GM18858 (cell line): ENCODE data around the gene SRPK1.

Source experiments
- ATAC-seq: cut with Tn5 transposase; IDR thresholded peaks from one replicate; pipeline ENCODE4 v1.9.1; 2021; ENCODE audit not compliant: unreplicated experiment

Gene SRPK1

DNA sequence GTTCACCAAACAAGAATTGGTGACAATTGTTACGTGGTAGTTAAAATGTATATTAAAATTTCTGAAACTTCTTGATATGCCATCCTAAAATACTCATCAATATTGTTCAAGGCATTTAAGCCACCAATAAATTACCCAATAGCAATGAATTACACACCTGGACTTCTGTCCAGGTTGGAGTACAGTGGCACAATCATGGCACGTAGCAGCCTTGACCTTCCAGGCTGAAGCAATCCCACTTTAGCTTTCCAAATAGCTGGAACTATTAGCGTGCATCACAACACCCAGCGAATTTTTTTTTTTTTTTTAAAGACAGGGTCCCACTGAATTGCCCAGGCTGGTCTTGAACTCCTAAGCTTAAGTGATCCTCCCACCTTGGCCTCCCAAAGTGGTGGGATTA lies 17.2 kb downstream of the SRPK1 start:
- no peak for ATAC-seq

DNA sequence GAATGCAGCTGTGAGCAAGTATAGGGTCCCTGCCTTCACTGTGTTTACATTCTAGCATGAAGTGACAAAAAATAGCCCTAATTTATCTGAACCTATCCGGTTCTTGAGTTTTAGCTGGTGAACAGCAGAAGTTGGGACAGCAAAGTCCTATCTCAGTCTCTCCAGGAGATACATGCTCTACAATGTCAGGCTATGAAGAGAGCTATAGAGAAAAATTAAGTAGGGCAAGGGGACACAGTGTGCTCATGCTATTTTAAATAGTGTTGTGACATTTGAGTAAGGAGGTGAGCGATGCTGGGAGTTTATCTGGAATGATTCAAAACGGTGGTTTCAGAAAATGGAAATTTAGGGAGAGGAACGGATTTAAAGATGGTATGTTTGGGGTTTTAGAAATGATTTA lies 20.4 kb downstream of the SRPK1 start:
- ATAC-seq = no peak

DNA sequence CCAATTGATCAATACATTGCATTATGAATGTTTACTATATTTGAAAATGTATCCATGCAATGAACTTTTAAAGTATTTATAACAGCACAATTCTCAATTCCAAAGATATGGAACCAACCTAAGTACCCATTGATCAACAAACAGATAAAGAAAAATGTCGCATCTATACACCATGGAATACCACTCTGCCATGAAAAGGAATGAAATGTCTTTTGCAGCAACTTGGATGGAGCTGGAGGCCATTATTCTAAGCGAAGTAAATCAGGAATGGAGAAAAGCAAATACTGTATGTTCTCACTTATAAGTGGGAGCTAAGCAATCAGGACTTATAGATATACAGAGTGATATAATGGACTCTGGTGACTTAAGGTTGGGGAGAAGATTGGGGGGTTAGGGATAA lies 22.9 kb downstream of the SRPK1 start:
- no peak for ATAC-seq

DNA sequence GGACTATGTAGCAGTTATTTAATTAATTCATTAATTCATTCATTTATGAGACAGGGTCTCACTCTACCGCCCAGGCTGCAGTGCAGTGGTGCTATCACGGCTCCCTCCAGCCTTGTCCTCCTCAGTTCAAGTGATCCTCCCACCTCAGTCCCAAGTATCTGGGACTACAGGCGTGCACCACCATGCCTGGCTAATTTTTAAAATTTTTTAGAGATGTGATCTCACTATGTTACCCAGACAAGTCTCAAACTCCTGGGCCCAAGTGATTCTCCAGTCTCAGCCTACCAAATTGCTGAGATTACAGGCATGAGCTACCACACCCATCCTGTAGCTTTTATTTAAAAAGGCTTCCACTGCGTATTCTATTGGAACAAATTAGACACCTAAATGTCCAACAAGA lies 23.4 kb downstream of the SRPK1 start:
- no peak for ATAC-seq

DNA sequence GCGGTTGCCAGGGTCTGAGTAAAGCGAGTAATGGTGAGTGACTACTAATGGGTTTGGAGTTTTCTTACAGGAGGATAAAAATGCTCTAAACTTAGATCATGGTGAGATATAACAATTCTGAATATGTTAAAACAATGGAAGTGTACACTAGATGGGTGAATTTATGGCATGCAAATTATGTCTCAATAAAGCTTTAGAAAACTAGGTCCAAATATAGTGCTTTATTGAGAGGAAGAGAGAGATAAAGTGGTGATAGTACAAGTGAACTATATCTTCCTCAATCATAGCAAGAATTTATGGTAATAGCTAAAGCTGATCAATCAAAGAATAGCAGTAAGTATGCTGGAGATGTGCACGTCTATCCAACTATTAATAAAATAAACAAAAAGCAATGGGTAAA lies 23.9 kb downstream of the SRPK1 start:
- no peak for ATAC-seq

DNA sequence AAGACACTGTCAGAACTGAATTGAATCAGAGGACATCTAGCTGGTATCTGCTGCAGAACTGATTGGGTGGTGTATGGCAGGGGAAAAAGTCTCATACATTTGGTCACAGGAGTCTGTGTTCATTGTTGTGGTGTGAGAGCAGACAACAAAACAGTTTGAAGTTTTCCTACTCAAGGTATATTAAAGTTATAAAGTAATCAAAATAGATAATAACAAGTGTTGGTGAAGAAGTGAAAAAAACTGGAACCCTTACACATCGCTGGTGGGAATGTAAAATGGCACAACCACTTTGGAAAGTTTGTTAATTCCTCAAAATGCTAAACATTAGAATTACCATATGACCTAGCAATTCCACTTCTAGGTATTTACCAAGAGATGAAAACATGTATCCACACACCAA lies 24.7 kb downstream of the SRPK1 start:
- ATAC-seq = no peak

DNA sequence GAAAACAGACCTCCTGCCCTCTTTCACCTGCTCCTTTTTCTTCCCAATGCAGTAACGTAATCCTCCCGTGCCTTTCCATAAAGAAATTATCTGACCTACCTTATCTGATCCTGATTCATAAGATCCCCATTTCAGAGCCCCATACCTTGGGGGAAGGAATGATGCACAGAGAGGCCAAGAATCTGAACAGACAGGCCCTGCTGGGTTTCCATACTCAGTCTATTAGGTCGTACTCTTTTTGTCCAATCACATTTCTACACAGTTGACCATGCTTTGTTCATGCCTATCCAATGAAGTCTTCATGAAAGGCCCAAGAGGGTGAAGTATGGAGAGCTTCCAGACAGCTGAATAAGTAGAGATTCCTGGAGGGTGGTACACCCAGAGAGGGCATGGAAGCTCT lies 25.3 kb downstream of the SRPK1 start:
- ATAC-seq = no peak

DNA sequence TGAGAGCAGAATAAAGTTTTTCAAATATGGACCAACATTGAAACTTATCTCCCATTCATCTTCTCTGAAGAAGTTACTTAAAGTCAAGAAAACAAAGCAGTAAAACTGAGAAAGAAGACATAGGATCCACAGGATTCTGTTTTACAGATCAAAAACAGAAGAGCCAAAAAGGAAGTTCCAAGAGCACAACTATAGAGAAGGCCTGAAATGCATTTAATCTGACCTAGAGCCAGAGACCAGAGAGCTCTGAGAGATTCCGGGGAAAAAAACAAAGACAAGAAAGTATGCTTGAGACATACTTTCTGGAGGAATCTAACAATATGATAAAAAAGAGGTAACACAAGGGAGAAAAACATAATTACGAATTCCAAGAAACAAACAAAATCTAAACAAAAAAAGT lies 26.1 kb downstream of the SRPK1 start:
- ATAC-seq = no peak

DNA sequence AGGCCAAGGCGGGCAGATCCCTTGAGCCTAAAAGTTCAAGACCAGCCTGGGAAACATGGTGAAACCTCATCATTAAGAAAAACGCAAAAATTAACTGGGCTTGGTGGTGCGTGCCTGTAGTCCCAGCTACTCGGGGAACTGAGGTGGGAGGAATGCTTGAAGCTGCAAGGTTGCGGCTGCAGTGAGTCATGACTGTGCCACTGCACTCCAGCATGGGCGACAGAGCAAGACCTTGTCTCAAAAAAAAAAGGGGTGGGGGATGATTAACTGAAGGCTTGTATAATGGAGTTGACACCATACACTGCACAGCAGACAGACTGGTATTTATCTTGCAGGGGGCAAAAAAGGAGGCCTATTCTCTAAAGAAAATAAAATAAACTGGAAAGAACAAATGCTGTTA lies 27.7 kb downstream of the SRPK1 start:
- no peak for ATAC-seq

DNA sequence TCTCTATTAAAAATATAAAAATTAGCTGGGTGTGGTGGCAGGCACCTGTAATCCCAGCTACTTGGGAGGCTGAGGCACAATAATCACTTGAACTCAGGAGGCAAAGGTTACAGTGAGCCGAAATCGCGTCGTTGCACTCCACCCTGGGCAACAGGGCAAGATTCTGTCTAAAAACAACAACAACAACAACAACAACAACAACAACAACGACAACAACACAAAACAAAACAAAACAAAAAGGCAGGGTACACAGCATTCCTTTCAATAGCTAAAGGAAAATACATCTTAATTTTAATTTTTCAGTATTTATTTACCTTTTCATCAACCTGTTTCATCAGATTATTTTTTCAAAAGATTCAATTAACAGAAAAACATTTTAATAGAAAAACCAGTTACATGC lies 28.4 kb downstream of the SRPK1 start:
- ATAC-seq = no peak

DNA sequence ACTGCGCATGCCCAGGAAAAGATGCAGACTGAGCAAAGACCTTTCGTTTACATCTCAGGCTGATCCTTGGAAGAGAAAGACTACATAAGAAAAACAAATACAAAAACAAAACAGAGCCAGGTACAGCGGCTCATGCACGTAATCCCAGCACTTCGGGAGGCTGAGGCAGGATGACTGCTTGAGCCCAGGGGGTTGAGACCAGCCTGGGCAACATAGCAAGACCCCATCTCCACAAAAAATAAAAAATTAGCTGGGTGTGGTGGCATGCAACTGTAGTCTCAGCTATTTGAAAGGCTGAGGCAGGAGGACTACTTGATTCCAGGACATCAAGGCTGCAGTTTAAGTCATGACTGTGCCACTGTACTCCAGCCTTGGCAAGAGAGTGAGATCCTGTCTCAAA lies 41.7 kb downstream of the SRPK1 start:
- ATAC-seq = no peak

DNA sequence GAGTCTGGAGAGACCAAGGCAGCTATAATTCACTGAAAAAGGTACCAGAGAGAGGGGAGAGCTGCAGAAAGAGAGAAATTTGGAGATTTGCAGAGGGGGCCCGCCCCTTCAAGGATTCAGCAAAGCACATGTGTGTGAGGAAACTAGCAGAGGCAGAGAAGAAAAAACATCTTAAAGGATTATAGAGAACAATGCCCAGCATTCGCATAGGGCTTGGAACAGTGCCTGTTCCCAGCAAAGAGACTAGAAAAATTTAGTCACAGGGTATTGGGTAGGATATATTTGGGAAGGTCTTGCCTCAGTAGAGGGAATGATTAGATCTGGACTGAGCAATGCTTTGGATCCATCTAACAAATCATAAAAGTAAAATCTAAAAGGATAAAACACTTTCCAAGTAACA lies 44.0 kb downstream of the SRPK1 start:
- no peak for ATAC-seq

DNA sequence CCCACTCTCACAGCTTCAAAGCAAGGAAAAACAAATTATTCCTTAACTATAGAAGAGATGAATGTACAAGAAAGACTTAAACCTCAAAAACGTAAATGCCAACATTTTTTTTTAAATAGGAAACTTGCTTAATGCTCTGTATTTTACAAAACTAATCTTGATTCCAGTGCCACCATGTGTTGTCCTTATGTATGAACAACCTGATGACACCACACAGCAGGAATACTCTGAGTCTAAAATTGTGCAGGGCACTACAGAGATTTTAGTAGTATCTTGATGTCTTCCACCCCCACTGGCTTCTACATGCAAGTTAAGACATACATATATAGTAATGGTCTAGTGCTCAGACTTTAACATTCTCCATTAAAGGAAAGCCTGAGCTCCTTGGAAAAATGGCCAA lies 46.2 kb downstream of the SRPK1 start:
- no peak for ATAC-seq

DNA sequence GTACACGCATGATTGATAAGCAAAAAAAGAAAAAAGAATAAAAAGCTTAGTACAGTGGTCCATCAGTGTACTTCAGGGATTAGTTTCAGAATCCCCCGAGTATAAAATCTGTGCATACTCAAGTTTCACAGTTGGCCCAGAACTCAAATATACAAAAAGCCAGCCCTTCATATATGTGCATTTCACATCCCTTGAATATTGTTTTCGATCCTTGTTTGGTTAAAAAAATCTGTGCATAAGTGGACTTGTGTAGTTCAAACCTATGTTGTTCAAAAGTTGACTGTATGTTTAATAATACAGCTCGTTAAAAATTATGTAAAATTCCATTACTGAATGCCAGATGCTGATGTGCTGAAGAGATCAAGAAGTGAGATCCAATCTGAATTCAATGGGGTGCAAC lies 61.5 kb downstream of the SRPK1 start:
- no peak for ATAC-seq

DNA sequence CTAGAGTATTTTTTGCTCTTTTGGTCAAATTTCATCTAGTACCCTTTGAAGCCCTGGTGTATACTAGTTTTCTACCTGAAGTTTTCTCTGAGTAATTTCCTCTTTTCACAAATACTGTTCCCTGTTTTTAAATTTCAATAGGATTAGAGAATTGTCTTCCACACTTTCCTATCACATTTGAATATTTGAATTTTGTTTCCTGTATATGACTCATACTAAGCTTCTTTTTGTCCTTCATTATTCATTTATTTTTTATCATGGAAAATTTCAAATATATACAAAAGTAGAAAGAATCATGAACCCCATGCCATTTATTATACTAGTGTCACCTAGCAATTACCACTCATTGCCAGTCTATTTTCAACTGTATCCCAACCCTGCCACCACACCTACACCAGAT lies 63.0 kb downstream of the SRPK1 start:
- no peak for ATAC-seq

DNA sequence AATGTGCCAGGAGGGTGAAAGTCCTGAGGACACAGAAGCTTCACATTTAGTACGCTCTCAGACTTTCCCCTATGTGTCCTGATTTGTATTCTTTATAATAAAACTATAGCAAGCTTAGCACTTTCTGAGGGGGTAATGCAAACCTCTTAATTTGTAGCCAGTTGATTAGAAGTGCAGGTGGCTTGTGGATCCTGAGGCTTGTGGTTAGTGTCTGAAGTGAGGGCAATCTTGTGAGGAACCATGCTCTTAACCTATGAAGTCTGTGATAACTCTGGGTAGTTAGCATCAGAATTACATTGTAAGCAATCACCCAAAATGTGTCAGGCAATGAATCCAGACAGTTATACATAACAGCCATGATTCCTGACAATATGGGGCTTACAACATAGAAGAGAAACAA lies 64.6 kb downstream of the SRPK1 start:
- no peak for ATAC-seq

DNA sequence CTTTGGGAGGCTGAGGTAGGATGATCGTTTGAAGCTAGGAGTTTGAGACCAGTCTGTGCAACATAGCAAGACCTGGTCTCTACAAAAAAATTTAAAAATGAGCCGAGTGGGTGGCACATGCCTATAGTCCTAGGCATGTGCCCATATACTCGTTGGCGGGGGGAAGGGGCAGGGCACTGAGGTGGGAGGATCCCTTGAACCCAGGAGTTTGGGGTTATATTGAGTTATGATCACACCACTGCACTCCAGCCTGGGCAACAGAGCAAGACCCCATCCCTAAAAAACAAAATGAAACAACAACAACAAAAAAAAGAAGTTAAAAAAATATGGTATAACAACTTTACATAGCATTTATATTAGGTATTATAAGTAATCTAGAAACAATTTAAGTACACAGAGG lies 67.9 kb downstream of the SRPK1 start:
- no peak for ATAC-seq

DNA sequence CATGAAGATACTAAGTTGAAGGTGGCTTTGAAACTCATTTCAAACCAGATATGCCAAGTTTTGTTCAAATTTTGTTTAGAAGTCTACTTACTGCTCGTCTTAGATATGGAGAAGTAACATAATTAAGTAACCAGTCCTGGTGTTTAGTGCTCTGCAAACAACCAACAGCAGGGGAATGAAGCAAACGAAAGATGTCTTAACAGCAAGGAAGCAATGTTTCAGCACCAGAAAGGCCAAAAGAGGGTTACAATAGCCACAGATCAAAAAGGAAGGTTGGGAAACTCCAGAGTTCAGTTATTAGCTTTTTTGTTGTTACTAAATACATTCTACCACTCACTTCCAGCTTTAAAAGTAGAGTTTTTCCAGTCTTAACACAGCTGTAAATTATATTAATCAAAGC lies 70.7 kb downstream of the SRPK1 start:
- ATAC-seq = no peak

DNA sequence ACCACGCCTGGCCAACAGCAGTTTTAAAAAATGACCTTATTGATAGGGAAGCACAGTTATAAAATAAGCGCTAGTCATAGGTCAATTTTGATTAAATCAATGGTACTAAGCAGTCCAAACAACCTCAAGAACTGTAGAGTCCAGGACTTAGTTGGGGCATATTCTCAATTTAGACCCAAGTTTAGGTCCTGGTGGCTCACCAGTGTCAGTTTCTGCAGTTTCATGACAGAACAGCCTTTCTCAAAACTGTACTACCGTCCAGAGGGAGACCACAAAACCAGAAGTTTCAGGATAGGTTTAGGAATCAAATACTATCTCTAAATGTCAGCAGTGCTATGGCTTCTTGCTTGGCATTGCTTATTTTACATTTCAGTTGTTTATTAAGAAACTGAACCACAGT lies 76.6 kb downstream of the SRPK1 start:
- no peak for ATAC-seq

DNA sequence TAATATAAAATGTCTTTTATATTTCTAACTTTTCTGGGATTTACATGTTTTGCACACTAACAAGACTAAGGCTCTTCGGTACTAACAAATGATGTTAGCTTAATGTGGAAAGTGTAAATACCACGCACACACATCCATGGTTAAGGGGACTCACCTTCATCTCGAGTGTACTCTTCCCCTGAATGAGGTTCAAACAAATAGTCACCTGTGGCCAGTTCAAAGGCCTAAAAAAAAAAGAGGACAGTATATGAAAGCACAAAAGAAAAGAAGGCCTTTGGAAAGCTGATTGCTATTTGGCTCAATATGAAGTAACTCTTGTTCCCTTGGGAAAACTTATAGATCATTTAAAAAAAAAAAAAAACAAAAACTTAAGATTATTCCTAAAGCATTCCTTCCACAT lies 78.5 kb downstream of the SRPK1 start:
- ATAC-seq = no peak

DNA sequence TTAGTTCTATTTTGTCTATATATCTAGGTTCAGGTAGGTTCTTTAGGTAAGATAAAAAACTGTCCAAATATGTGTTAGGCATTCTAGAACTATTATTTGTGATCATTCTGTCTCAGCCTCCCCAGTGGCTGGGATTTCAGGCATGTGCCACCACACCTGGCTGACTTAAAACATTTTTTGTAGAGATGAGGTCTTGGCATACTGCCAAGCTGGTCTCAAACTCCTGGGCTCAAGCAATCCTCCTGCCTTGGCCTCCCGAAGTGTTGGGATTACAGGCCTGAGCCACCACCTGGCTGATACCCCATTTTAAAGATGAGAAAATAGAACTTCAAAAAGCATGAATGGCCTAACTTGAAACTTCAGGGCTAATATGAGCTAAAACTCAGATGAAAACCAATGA lies 81.9 kb downstream of the SRPK1 start:
- ATAC-seq = no peak

DNA sequence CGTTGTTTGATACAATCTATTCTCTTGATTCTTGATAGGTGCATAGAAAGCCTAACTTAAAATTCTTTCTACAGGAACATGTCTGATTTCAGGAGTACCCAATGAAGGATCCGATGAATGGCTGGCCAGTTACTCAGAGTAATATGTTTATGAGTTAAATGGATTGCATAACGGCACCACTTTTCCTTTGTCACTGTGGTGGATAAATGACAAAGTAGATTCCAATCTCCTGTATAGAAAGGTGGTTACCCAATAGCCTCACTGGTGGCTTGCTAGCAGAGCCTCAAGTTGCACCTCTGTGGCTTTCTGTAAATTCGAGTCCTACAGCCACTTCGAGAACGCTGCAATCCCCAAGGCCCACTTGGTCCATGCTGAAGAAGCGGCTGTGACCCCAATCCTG lies 87.4 kb downstream of the SRPK1 start:
- no peak for ATAC-seq

DNA sequence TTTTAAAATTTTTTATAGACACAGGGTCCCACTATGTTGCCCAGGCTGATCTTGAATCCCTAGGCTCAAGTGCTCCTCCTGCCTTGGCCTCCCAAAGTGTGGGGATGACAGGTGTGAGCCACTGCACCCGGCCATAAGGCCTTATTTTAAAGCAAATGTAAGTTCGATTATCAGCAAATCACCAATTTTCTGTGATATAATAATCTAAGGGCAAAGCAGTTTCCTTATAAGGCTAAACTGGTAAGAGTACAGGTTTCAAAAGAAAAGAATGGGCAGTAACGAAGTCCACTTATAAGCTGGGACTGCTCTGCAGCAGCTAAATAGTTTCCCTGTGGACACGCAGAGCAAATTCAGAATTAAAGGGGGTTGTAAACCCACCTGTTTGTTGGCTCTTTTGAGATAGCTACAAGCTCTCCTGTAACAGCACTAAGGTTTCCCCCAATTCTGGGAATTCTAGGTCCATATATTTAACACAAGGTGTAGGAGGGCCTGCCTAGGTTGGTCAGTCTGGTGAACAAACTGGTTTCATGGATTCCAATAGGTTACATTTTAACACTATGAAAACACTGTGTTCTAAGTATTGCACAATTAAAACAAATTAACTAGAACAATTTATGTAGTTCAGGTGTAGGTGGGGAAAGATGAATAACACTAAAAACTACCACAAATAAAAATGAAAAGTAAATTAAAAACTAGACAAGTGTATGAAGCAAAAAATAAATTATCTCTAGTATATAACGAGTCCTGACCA lies 89.5 kb downstream of the SRPK1 start:
- ATAC-seq = no peak

DNA sequence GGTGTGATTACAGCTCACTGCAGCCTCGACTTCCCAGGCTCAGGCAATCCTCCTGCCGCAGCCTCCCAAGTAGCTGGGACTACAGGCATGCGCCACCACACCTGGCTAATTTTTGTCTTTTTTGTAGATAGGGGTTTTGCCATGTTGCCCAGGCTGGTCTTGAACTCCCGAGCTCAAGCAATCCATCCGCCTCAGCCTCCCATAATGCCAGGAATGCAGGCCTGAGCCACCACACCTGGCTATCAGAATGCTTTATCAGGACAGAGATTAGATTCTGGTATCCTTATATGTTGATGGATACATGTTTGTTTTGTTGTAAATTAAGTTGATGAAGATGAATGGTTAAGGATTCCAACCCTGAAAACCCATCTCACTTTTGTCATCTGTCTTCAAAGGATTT lies 91.6 kb downstream of the SRPK1 start:
- ATAC-seq = no peak
